ENCODE results near the gene LRRC36. TPM values are rescaled to one million over a fixed set of nuclear protein-coding genes. Genes with fewer than 3 reads are reported as not detected.

Gene LRRC36
- total RNA-seq, 1 experiment from 2014 or later, result not detected

- CTCF ChIA-PET, result no interaction called here
- POLR2A ChIA-PET (ENCODE audit: unreplicated experiment), result no interaction called here
- no peaks in the 10 kb centered on the region for H3K27me3 ChIP-seq (ENCODE audit: low read length)
- no peaks in the 10 kb centered on the region for H3K79me2 ChIP-seq (ENCODE audit: low read length)
- no peak overlapping the region for H3K9ac ChIP-seq (ENCODE audit: low read length)
- H3K27ac ChIP-seq (ENCODE audit: low read length), result no peak overlapping the region
- H3K4me3 ChIP-seq (ENCODE audit: low read length), result no peak overlapping the region
- no peaks in the 10 kb centered on the region for H3K9me3 ChIP-seq (ENCODE audit: low read length)
- no peak overlapping the region for H2AFZ ChIP-seq (ENCODE audit: low read length)
- no peaks in the 10 kb centered on the region for H3F3A ChIP-seq (ENCODE audit: low read length, unreplicated experiment)
- intact Hi-C loops (cut with micrococcal nuclease), result loop anchor here (10.0 kb wide), 1 partner anchor 52 kb away; no protein-coding TSS in a partner anchor
- H4K20me1 ChIP-seq (ENCODE audit: low read length), result no peaks in the 10 kb centered on the region
- ATAC-seq, result no peak
- DNase-seq, result no peak
- H3K4me1 ChIP-seq (ENCODE audit: insufficient read depth, low read length), result peaks cover 5% of the 10 kb centered on the region; the same call in 1 of the 2 replicates
- TF ChIP-seq EZH2phosphoT487 (IDR thresholded peaks at IDR 0.05; ENCODE audit: borderline replicate concordance, low read length), result no peak
- no peak for TF ChIP-seq CTCF (conservative IDR thresholded peaks at IDR 0.05; ENCODE audit: low read depth, low read length)
- no peak for TF ChIP-seq EZH2 (IDR thresholded peaks at IDR 0.05; ENCODE audit: low read length, unreplicated experiment)
- no peak overlapping the region for H3K4me2 ChIP-seq (ENCODE audit: low read length)
- no peaks in the 10 kb centered on the region for H3K36me3 ChIP-seq (ENCODE audit: low read depth, low read length)
- no peaks in the 10 kb centered on the region for H3K9me2 ChIP-seq (replicated peaks; ENCODE audit: low read length)
- no TSS peak for BruUV-seq (replicated peaks)
Observed at GRCh38 chr16:67397036-67397801, 70.6 kb downstream of the LRRC36 start.

GRCh38 chr16:67397812-67398545 is 71.4 kb downstream of the LRRC36 start:
- Histone ChIP-seq H2AFZ (ENCODE audit: low read length) (no peak overlapping the region), H3K27ac (ENCODE audit: low read length) (no peak overlapping the region), H3K9ac (ENCODE audit: low read length) (no peak overlapping the region), H4K20me1 (ENCODE audit: low read length) (no peaks in the 10 kb centered on the region), H3F3A (ENCODE audit: low read length, unreplicated experiment) (no peaks in the 10 kb centered on the region), H3K9me2 (replicated peaks; ENCODE audit: low read length) (no peaks in the 10 kb centered on the region), H3K79me2 (ENCODE audit: low read length) (no peaks in the 10 kb centered on the region), H3K4me2 (ENCODE audit: low read length) (no peak overlapping the region), H3K36me3 (ENCODE audit: low read depth, low read length) (no peaks in the 10 kb centered on the region), H3K9me3 (ENCODE audit: low read length) (no peaks in the 10 kb centered on the region), H3K4me3 (ENCODE audit: low read length) (no peak overlapping the region), H3K27me3 (ENCODE audit: low read length) (no peaks in the 10 kb centered on the region), H3K4me1 (ENCODE audit: insufficient read depth, low read length) (peaks cover 5% of the 10 kb centered on the region; the same call in 1 of the 2 replicates)
- POLR2A ChIA-PET (ENCODE audit: unreplicated experiment), result no interaction called here
- CTCF ChIA-PET, result interaction anchor here (0.6 kb wide), 1 partner anchor 59 kb away, joined by 8 read pairs; no protein-coding TSS in a partner anchor
- ATAC-seq (no peak), DNase-seq (no peak)
- TF ChIP-seq EZH2phosphoT487 (IDR thresholded peaks at IDR 0.05; ENCODE audit: borderline replicate concordance, low read length), result no peak
- no peak for TF ChIP-seq EZH2 (IDR thresholded peaks at IDR 0.05; ENCODE audit: low read length, unreplicated experiment)
- no peak for TF ChIP-seq CTCF (conservative IDR thresholded peaks at IDR 0.05; ENCODE audit: low read depth, low read length)
- BruUV-seq (replicated peaks), result no TSS peak
- intact Hi-C loops (cut with micrococcal nuclease), result loop anchor here (10.0 kb wide), 1 partner anchor 53 kb away; no protein-coding TSS in a partner anchor

Data from PC-3 (cell line).